ENCODE measurements around the gene LRRTM3. TPM values are rescaled to one million over a fixed set of nuclear protein-coding genes. Genes with fewer than 3 reads are reported as not detected.

LRRTM3 gene
- total RNA-seq, 1 experiment from 2014 or later: 0.96 TPM

DNA sequence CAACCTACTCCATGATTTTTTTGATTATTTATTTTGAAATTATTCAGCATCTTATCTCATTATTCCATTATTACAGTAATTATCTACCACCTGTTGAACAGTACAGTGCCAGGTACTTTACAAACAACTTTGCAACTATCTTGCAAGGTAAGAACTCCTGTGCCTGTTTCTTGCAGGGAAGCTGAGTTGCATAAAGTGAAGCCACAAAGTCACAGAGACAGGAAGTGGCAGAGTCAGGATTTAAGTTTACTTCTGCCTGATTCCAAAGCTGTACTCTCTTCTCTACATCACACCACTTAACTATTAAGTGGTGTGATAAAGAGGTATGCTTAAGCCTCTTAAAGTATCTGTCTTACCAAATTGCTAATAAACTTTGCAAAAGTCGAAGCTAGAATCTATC lies 80.1 kb downstream of the LRRTM3 start:
- no peak overlapping the region for H4K8ac ChIP-seq (replicated peaks; ENCODE audit: insufficient read length, low read depth, low read length)
- no peak for DNase-seq
- peaks cover 0 to 3% of the 10 kb centered on the region in 2 experiments; a peak in 1 of 4 replicates for H3K4me1 Mint-ChIP-seq
- no peaks in the 10 kb centered on the region for H3K36me3 Mint-ChIP-seq (ENCODE audit: insufficient read depth in 1 of 3, low read depth in 3 of 3)
- H3K27ac ChIP-seq (ENCODE audit: insufficient read length, low read depth, low read length): no peak overlapping the region
- H4K5ac ChIP-seq (ENCODE audit: insufficient read length, low read depth, low read length): no peak overlapping the region
- H3K4ac ChIP-seq (ENCODE audit: low read depth, low read length): no peak overlapping the region
- WGBS (ENCODE audit: extremely low coverage, insufficient read length, low lambda C conversion rate): no CpG with 5 or more reads among the region's 1 CpG
- no peak overlapping the region for H3K9ac ChIP-seq (ENCODE audit: extremely low read depth, insufficient read length, low read length)
- H3K18ac ChIP-seq (ENCODE audit: insufficient read length, low read depth, low read length): no peak overlapping the region
- no peak overlapping the region for H2AFZ ChIP-seq (ENCODE audit: low read length)
- H2AK5ac ChIP-seq (ENCODE audit: insufficient read length, low read length): no peak overlapping the region
- no peak overlapping the region; a peak in 1 of 7 replicates for H3K27ac Mint-ChIP-seq
- H4K91ac ChIP-seq (ENCODE audit: insufficient read length, low read depth, low read length): no peak overlapping the region
- no peaks in the 10 kb centered on the region for H3K23me2 ChIP-seq (ENCODE audit: insufficient read length, low read depth, low read length, poor library complexity, severe bottlenecking)
- H2BK120ac ChIP-seq (ENCODE audit: low read depth, low read length, poor library complexity, severe bottlenecking): no peak overlapping the region
- H3K79me1 ChIP-seq (ENCODE audit: insufficient read depth, low read depth, low read length, poor library complexity, severe bottlenecking): no peaks in the 10 kb centered on the region
- no peak overlapping the region for H2BK15ac ChIP-seq (ENCODE audit: low read depth, low read length)
- no peaks in the 10 kb centered on the region for H3K79me2 ChIP-seq (ENCODE audit: insufficient read depth, low read length)
- H3K4me1 ChIP-seq (ENCODE audit: insufficient read depth, low read length): no peaks in the 10 kb centered on the region
- H3K23ac ChIP-seq (ENCODE audit: insufficient read length, low read depth, low read length): no peak overlapping the region
- no peak overlapping the region for H3K56ac ChIP-seq (ENCODE audit: insufficient read length, low read depth, low read length)
- TF ChIP-seq, protein P1, sequence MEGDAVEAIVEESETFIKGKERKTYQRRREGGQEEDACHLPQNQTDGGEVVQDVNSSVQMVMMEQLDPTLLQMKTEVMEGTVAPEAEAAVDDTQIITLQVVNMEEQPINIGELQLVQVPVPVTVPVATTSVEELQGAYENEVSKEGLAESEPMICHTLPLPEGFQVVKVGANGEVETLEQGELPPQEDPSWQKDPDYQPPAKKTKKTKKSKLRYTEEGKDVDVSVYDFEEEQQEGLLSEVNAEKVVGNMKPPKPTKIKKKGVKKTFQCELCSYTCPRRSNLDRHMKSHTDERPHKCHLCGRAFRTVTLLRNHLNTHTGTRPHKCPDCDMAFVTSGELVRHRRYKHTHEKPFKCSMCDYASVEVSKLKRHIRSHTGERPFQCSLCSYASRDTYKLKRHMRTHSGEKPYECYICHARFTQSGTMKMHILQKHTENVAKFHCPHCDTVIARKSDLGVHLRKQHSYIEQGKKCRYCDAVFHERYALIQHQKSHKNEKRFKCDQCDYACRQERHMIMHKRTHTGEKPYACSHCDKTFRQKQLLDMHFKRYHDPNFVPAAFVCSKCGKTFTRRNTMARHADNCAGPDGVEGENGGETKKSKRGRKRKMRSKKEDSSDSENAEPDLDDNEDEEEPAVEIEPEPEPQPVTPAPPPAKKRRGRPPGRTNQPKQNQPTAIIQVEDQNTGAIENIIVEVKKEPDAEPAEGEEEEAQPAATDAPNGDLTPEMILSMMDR (conservative IDR thresholded peaks at IDR 0.05): no peak
- H2BK20ac ChIP-seq (ENCODE audit: low read depth, low read length, poor library complexity, severe bottlenecking): no peak overlapping the region
- H2BK5ac ChIP-seq (ENCODE audit: insufficient read length, low read length): no peak overlapping the region
- H2BK12ac ChIP-seq (ENCODE audit: insufficient read length, low read depth, low read length): no peak overlapping the region
- H3K4me3 Mint-ChIP-seq: no peak overlapping the region
- H3T11ph ChIP-seq (ENCODE audit: low read length): no peak overlapping the region
- H3K14ac ChIP-seq (ENCODE audit: insufficient read depth, low read length): no peak overlapping the region
- no peaks in the 10 kb centered on the region for H3K9me3 Mint-ChIP-seq
- no peak overlapping the region for H3K4me2 ChIP-seq (ENCODE audit: insufficient read depth, insufficient read length, low read length)
- no peaks in the 10 kb centered on the region for H3K9me3 ChIP-seq (ENCODE audit: control insufficient read depth, low read depth, low read length)
- no peaks in the 10 kb centered on the region for H4K20me1 ChIP-seq (ENCODE audit: control insufficient read depth, insufficient read depth, insufficient read length)
- no peaks in the 10 kb centered on the region for H3K27me3 Mint-ChIP-seq (ENCODE audit: low read depth)
- no peaks in the 10 kb centered on the region for H3K27me3 ChIP-seq (ENCODE audit: insufficient read depth, low read length)
